Measurements from ENCODE around the gene TAF13.

DNA sequence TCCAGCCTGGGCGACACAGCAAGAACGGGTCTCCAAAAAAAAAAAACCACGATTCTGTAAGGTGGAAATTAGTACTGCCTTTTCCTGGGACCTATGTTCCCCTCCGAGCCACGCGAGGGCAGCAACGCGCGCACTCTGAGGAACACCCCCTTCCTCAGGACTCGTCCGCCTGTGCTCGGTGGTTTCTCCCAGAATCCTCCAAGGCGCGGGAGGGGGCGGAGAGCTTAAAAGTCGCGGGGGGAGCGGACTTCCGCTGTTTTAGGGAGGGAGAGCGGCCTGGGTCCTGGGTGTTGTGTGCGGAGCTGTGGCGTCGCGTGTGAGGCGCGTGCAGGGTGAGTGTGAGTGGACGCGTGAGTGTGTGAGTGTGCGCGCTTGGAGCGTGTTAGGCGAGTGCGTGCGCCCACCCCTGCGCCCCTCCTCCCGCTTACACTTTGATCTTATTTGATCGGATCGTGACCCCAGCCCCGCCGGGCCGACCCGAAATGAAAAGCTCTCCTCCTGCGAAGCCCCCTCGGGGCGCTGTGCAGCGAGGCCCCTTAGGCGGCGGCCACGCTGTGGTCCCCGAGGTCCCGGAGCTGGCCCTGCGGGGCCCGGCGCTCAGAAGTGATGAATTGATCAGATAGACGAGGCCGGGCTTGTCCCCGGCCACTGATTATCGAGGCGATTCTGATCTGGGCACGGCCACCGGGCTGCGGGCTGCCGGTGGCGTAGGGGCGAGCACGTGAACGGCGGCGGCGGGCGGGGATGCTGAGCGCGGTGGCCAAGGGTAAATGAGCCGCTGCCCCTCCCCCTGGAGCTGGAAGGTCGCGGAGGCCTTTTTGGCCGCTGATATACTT, 24.4 kb upstream of the TAF13 start:
- TF ChIP-seq, protein P1, sequence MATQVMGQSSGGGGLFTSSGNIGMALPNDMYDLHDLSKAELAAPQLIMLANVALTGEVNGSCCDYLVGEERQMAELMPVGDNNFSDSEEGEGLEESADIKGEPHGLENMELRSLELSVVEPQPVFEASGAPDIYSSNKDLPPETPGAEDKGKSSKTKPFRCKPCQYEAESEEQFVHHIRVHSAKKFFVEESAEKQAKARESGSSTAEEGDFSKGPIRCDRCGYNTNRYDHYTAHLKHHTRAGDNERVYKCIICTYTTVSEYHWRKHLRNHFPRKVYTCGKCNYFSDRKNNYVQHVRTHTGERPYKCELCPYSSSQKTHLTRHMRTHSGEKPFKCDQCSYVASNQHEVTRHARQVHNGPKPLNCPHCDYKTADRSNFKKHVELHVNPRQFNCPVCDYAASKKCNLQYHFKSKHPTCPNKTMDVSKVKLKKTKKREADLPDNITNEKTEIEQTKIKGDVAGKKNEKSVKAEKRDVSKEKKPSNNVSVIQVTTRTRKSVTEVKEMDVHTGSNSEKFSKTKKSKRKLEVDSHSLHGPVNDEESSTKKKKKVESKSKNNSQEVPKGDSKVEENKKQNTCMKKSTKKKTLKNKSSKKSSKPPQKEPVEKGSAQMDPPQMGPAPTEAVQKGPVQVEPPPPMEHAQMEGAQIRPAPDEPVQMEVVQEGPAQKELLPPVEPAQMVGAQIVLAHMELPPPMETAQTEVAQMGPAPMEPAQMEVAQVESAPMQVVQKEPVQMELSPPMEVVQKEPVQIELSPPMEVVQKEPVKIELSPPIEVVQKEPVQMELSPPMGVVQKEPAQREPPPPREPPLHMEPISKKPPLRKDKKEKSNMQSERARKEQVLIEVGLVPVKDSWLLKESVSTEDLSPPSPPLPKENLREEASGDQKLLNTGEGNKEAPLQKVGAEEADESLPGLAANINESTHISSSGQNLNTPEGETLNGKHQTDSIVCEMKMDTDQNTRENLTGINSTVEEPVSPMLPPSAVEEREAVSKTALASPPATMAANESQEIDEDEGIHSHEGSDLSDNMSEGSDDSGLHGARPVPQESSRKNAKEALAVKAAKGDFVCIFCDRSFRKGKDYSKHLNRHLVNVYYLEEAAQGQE (IDR thresholded peaks at IDR 0.05; ENCODE audit: borderline replicate concordance), result peak; percentile 76
- TF ChIP-seq, protein P1 (CRISPR knock-in tag; IDR thresholded peaks at IDR 0.05; ENCODE audit: low read depth), result peak; percentile 78
- TF ChIP-seq, protein P2, sequence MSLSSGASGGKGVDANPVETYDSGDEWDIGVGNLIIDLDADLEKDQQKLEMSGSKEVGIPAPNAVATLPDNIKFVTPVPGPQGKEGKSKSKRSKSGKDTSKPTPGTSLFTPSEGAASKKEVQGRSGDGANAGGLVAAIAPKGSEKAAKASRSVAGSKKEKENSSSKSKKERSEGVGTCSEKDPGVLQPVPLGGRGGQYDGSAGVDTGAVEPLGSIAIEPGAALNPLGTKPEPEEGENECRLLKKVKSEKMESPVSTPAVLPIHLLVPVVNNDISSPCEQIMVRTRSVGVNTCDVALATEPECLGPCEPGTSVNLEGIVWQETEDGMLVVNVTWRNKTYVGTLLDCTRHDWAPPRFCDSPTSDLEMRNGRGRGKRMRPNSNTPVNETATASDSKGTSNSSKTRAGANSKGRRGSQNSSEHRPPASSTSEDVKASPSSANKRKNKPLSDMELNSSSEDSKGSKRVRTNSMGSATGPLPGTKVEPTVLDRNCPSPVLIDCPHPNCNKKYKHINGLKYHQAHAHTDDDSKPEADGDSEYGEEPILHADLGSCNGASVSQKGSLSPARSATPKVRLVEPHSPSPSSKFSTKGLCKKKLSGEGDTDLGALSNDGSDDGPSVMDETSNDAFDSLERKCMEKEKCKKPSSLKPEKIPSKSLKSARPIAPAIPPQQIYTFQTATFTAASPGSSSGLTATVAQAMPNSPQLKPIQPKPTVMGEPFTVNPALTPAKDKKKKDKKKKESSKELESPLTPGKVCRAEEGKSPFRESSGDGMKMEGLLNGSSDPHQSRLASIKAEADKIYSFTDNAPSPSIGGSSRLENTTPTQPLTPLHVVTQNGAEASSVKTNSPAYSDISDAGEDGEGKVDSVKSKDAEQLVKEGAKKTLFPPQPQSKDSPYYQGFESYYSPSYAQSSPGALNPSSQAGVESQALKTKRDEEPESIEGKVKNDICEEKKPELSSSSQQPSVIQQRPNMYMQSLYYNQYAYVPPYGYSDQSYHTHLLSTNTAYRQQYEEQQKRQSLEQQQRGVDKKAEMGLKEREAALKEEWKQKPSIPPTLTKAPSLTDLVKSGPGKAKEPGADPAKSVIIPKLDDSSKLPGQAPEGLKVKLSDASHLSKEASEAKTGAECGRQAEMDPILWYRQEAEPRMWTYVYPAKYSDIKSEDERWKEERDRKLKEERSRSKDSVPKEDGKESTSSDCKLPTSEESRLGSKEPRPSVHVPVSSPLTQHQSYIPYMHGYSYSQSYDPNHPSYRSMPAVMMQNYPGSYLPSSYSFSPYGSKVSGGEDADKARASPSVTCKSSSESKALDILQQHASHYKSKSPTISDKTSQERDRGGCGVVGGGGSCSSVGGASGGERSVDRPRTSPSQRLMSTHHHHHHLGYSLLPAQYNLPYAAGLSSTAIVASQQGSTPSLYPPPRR (CRISPR knock-in tag; IDR thresholded peaks at IDR 0.05; ENCODE audit: borderline replicate concordance), result peak; percentile 99
- TF ChIP-seq NFATC3 (IDR thresholded peaks at IDR 0.05) (no peak; the same call in 1 of the 2 replicates), SUPT5H (IDR thresholded peaks at IDR 0.05) (peak; percentile 100), EP300 (IDR thresholded peaks at IDR 0.05; ENCODE audit: low read length) (peak; percentile 78), POLR2A (conservative IDR thresholded peaks at IDR 0.05) (peak; percentile 100)
